B cell (primary cell): ENCODE data around the gene FAM174C. TPM values are rescaled to one million over a fixed set of nuclear protein-coding genes. Genes with fewer than 3 reads are reported as not detected.

ENCODE experiments used
- ATAC-seq: fragments of 200-7000 bp; cut with Tn5 transposase; one replicate; pipeline ENCODE4 v1.10.0; 2021; ENCODE audit warnings: low read depth, mild to moderate bottlenecking, moderate number of reproducible peaks, moderate library complexity
- CTCF ChIA-PET: fragments of 350-600 bp; sonication (Branson Sonifier 250); formaldehyde crosslinking; loops from one replicate; lab custom pipeline; 2021; ENCODE audit warnings: antibody characterized with exemption, inconsistent platforms; lab: Charles Lee
- POLR2A ChIA-PET: fragments of 350-600 bp; sonication (Branson Sonifier 250); formaldehyde crosslinking; loops from one replicate; lab custom pipeline; 2021; ENCODE audit warnings: antibody characterized with exemption; lab: Charles Lee
- DNase-seq: peaks from one replicate; pipeline ENCODE4 v3.0.0; 2013
- H2AFZ ChIP-seq: 2 replicates; pipeline ENCODE4 v1.6.1; 2012; ENCODE audit warnings: mild to moderate bottlenecking, low read depth, low read length; ENCODE audit not compliant: insufficient read depth, poor library complexity, severe bottlenecking
- H3K27ac ChIP-seq, 2 donors: 1 replicate in 1 of 2; 2 replicates in 1 of 2; pipeline ENCODE4 v1.5.1; 2012 to 2013; ENCODE audit warnings: low read length in 2 of 2, mild to moderate bottlenecking in 2 of 2, moderate library complexity in 1 of 2
- H3K27me3 ChIP-seq, 4 experiments: fragments of 200-600 bp in 1 of 4; sonication (generic) in 1 of 4; replicated peaks in 1 of 4; 1 replicate in 2 of 4; 2 replicates in 2 of 4; pipeline versions ENCODE4 v1.6.1 to v1.7.0; 2013 to 2016; ENCODE audit warnings: low read length in 3 of 4, mild to moderate bottlenecking in 2 of 4, mixed read lengths in 1 of 4, moderate library complexity in 1 of 4; ENCODE audit not compliant: insufficient read depth in 4 of 4, control insufficient read depth in 3 of 4; ENCODE audit errors: control extremely low read depth in 1 of 4
- H3K36me3 ChIP-seq, 2 experiments: replicated peaks in 1 of 2; 1 replicate in 1 of 2; 2 replicates in 1 of 2; pipeline versions ENCODE4 v1.6.1 to v1.7.1; 2013; ENCODE audit warnings: low read length in 1 of 2; ENCODE audit not compliant: insufficient read depth in 2 of 2, control insufficient read depth in 1 of 2; ENCODE audit errors: control extremely low read depth in 1 of 2, extremely low read depth in 1 of 2
- H3K4me1 ChIP-seq, 2 donors: fragments of 200-600 bp in 1 of 2; sonication (generic) in 1 of 2; 1 replicate in 1 of 2; 2 replicates in 1 of 2; pipeline versions ENCODE4 v1.5.1 to v1.6.1; 2013 to 2017; ENCODE audit warnings: low read length in 2 of 2; ENCODE audit not compliant: control insufficient read depth in 2 of 2, insufficient read depth in 2 of 2
- H3K4me2 ChIP-seq: replicated peaks from 2 replicates; pipeline ENCODE3; 2012; ENCODE audit warnings: mild to moderate bottlenecking, low read depth, low read length; ENCODE audit not compliant: poor library complexity, severe bottlenecking
- H3K4me3 ChIP-seq, 5 experiments: fragments of 200-600 bp in 1 of 5; sonication (generic) in 1 of 5; 1 replicate in 3 of 5; 2 replicates in 2 of 5; pipeline versions ENCODE4 v1.5.1 to v1.7.0; 2011 to 2016; ENCODE audit warnings: low read length in 4 of 5, mild to moderate bottlenecking in 4 of 5, low read depth in 2 of 5, control low read depth in 1 of 5, moderate library complexity in 1 of 5; ENCODE audit not compliant: insufficient read depth in 1 of 5; ENCODE audit errors: control extremely low read depth in 1 of 5, extremely low read depth in 1 of 5
- H3K79me2 ChIP-seq: fragments of 200-600 bp; sonication (generic); one replicate; pipeline ENCODE4 v1.6.0; 2016; ENCODE audit warnings: low read length; ENCODE audit not compliant: control insufficient read depth, insufficient read depth
- H3K9ac ChIP-seq: fragments of 200-600 bp; sonication (generic); 2 replicates; pipeline ENCODE4 v1.6.1; 2017; ENCODE audit warnings: mild to moderate bottlenecking, low read length, moderate library complexity
- H3K9me3 ChIP-seq, 3 donors: one replicate each; pipeline versions ENCODE4 v1.6.1 to v1.7.1; 2013; ENCODE audit warnings: low read length in 2 of 3; ENCODE audit not compliant: control insufficient read depth in 2 of 3, insufficient read depth in 1 of 3; ENCODE audit errors: control extremely low read depth in 1 of 3
- H4K20me1 ChIP-seq: 2 replicates; pipeline ENCODE4 v1.6.0; 2012; ENCODE audit warnings: mild to moderate bottlenecking, low read length; ENCODE audit not compliant: insufficient read depth, control insufficient read depth, poor library complexity, severe bottlenecking
- H3K27ac Mint-ChIP-seq: one replicate; pipeline ENCODE4 v1.8.0; 2021; ENCODE audit warnings: mixed read lengths
- H3K27me3 Mint-ChIP-seq: one replicate; pipeline ENCODE4 v1.8.0; 2021; ENCODE audit warnings: mixed read lengths
- H3K4me1 Mint-ChIP-seq: one replicate; pipeline ENCODE4 v1.8.0; 2021; ENCODE audit warnings: mixed read lengths
- H3K4me3 Mint-ChIP-seq: one replicate; pipeline ENCODE4 v1.8.0; 2021; ENCODE audit warnings: mixed read lengths
- H3K9me3 Mint-ChIP-seq: one replicate; pipeline ENCODE4 v1.8.0; 2022; ENCODE audit warnings: mixed read lengths; ENCODE audit not compliant: insufficient read depth
- EZH2 ChIP-seq: IDR thresholded peaks from 2 replicates; pipeline ENCODE4 v1.6.1; 2012; ENCODE audit warnings: borderline replicate concordance, low read depth, mild to moderate bottlenecking, moderate library complexity, low read length; ENCODE audit not compliant: insufficient read depth, poor library complexity, severe bottlenecking
- WGBS: methylation state at CpG from one replicate; pipeline ENCODE4 v1.1.5; 2013; ENCODE audit warnings: missing lambda C conversion rate; ENCODE audit not compliant: insufficient coverage; 5-methylcytosine and 5-hydroxymethylcytosine counted together
- intact Hi-C: fragments of 100-400 bp; cut with micrococcal nuclease; formaldehyde crosslinking; loops from one replicate; pipeline ENCODE4 v1.10.0; 2022
- polyA plus RNA-seq: library from polyadenylated mRNA; depleted of rRNA; stranded (reverse); fragments of >200 nt; gene quantifications from 2 replicates; pipeline ENCODE4 v1.2.3, GENCODE V29; 2012
- total RNA-seq, 2 donors: library from RNA; stranded (reverse); fragments of 120-200 nt in 1 of 2; gene quantifications; 1 replicate in 1 of 2; 2 replicates in 1 of 2; pipeline versions ENCODE4 v1.2.3 to v1.2.4, GENCODE V29; 2013 to 2022
- TF ChIP-seq, protein P1 (sequence below): fragments of 200-600 bp; IDR thresholded peaks from one replicate; pipeline ENCODE4 v1.8.0; 2022; ENCODE audit warnings: antibody characterized with exemption, mild to moderate bottlenecking

The FAM174C gene
- total and polyA plus RNA-seq, 2 donors (not counting 1 experiment from before 2014, with no cell fraction given): 41.1 to 70.6 TPM

DNA sequence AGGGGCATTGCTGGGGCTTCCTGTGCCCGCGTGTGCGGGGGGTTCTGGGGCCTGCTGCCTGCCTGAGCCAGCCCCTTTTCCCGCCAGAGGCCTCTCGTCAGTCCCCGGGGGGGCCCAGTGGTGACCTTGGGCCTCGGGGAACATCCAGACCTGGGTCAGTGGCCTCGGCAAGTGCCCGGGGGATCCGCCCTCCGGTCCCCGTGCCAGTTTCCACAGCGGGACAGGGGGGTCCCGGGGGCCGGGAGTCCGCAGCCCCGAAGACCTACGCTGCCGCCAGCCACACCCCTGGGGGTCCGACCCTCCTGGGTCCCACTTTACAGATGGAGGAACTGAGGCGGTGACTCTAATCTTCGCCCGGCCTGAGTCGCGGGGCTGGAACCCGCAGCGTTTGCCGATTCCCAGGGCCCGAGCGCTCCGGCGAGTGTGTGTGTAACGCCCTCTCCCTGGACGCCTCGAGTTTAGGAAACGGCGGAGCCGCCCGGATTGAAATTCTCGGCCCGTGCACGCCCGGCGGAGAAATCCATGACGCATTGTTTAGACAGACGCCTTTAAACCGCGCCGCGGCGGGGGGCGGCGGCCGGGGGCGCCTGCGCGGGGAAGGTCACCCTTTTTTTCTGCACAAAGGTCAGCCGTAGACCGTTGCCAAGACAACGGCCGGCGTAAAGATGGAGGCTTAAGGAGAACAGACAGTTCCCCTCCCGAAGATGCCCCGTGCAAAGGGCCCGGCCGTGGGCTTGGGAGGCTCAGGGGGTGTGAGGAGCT, 49.7 kb downstream of the FAM174C start:
- Histone ChIP-seq H3K4me3 (peak overlapping the region in 4 of 5 experiments; percentile 8 to 33 (median 25)), H2AFZ (peak overlapping the region; percentile 79), H3K27me3 (peaks cover 0 to 51% (median 22%) of the 10 kb centered on the region in 4 experiments), H3K79me2 (no peaks in the 10 kb centered on the region), H3K4me2 (peak overlapping the region; percentile 78), H4K20me1 (no peaks in the 10 kb centered on the region), H3K27ac (no peak overlapping the region), H3K9me3 (peaks cover 0 to 17% (median 0%) of the 10 kb centered on the region in 3 donors), H3K9ac (peak overlapping the region; percentile 35), H3K4me1 (peaks cover 12 to 15% of the 10 kb centered on the region in 2 donors), H3K36me3 (no peaks in the 10 kb centered on the region)
- Mint-ChIP-seq H3K9me3 (no peaks in the 10 kb centered on the region), H3K4me3 (peak overlapping the region; percentile 39), H3K27ac (no peak overlapping the region), H3K4me1 (peaks cover 2% of the 10 kb centered on the region), H3K27me3 (peaks cover 30% of the 10 kb centered on the region)
- 6% methylated on average over 66 of the region's 66 CpGs for WGBS
- TF ChIP-seq EZH2: no peak
- TF ChIP-seq, protein P1, sequence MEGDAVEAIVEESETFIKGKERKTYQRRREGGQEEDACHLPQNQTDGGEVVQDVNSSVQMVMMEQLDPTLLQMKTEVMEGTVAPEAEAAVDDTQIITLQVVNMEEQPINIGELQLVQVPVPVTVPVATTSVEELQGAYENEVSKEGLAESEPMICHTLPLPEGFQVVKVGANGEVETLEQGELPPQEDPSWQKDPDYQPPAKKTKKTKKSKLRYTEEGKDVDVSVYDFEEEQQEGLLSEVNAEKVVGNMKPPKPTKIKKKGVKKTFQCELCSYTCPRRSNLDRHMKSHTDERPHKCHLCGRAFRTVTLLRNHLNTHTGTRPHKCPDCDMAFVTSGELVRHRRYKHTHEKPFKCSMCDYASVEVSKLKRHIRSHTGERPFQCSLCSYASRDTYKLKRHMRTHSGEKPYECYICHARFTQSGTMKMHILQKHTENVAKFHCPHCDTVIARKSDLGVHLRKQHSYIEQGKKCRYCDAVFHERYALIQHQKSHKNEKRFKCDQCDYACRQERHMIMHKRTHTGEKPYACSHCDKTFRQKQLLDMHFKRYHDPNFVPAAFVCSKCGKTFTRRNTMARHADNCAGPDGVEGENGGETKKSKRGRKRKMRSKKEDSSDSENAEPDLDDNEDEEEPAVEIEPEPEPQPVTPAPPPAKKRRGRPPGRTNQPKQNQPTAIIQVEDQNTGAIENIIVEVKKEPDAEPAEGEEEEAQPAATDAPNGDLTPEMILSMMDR: no peak
- intact Hi-C loops: no loop called here
- DNase-seq (peak; percentile 42), ATAC-seq (no peak)
- ChIA-PET POLR2A (no interaction called here), CTCF (interaction anchor here (0.7 kb wide), 1 partner anchor 16 kb away, joined by 3 read pairs; no protein-coding TSS in a partner anchor)
